IMR-90 (cell line): ENCODE results near the gene KMT5C. TPM values are rescaled to one million over a fixed set of nuclear protein-coding genes. Genes with fewer than 3 reads are reported as not detected.

ENCODE experiments used
- ATAC-seq: fragments of 200-7000 bp; cut with Tn5 transposase; 2 replicates; pipeline ENCODE4 v1.9.1; 2020; ENCODE audit warnings: low read depth, mild to moderate bottlenecking, moderate library complexity
- BruUV-seq: library from RNA; stranded (reverse); fragments of 400-500 nt; replicated peaks from 2 replicates; lab custom pipeline; 2021; lab: Mats Ljungman, UMichigan
- CTCF ChIA-PET: fragments of 300-600 bp; formaldehyde crosslinking; extraction: SDS; loops from one replicate; lab custom pipeline; 2021; ENCODE audit warnings: antibody characterized with exemption; lab: Yijun Ruan, JAX
- POLR2A ChIA-PET: fragments of 300-600 bp; sonication (Branson Sonifier 250); formaldehyde crosslinking; loops from one replicate; lab custom pipeline; 2022; ENCODE audit warnings: antibody characterized with exemption; ENCODE audit not compliant: unreplicated experiment; lab: Charles Lee
- DNase-seq: peaks from one replicate; pipeline ENCODE4 v3.0.0; 2013
- H2AFZ ChIP-seq: replicated peaks from 2 replicates; pipeline ENCODE3; 2013; ENCODE audit warnings: low read length, mild to moderate bottlenecking; ENCODE audit not compliant: poor library complexity
- H2AK5ac ChIP-seq: 2 replicates; pipeline ENCODE4 v1.6.1; 2013; ENCODE audit warnings: low read depth, low read length, inconsistent platforms
- H2AK9ac ChIP-seq: replicated peaks from 2 replicates; pipeline ENCODE3; 2013; ENCODE audit warnings: mild to moderate bottlenecking, low read depth, low read length, moderate library complexity; ENCODE audit not compliant: poor library complexity
- H2BK120ac ChIP-seq: 2 replicates; pipeline ENCODE4 v1.6.1; 2013; ENCODE audit warnings: low read depth, low read length, inconsistent platforms
- H2BK15ac ChIP-seq: 3 replicates; pipeline ENCODE4 v1.6.1; 2013; ENCODE audit warnings: low read depth, low read length, inconsistent platforms
- H2BK20ac ChIP-seq: 2 replicates; pipeline ENCODE4 v1.6.1; 2013; ENCODE audit warnings: low read depth, mild to moderate bottlenecking, inconsistent platforms, low read length, moderate library complexity
- H2BK5ac ChIP-seq: 2 replicates; pipeline ENCODE4 v1.6.1; 2013; ENCODE audit warnings: mild to moderate bottlenecking, low read depth, low read length, inconsistent platforms; ENCODE audit not compliant: poor library complexity, severe bottlenecking
- H3K14ac ChIP-seq: replicated peaks from 2 replicates; pipeline ENCODE4 v1.6.1; 2013; ENCODE audit warnings: low read depth, low read length, inconsistent platforms
- H3K18ac ChIP-seq: 2 replicates; pipeline ENCODE4 v1.6.1; 2013; ENCODE audit warnings: low read depth, low read length, control low read depth
- H3K23ac ChIP-seq: 2 replicates; pipeline ENCODE4 v1.6.1; 2013; ENCODE audit warnings: low read depth, low read length, inconsistent platforms
- H3K27ac ChIP-seq: 2 replicates; pipeline ENCODE4 v1.5.1; 2013; ENCODE audit warnings: mild to moderate bottlenecking, control low read depth, low read length; ENCODE audit not compliant: insufficient read depth
- H3K27me3 ChIP-seq: 2 replicates; pipeline ENCODE4 v1.6.1; 2013; ENCODE audit warnings: low read length; ENCODE audit not compliant: control insufficient read depth, insufficient read depth
- H3K36me3 ChIP-seq: 2 replicates; pipeline ENCODE4 v1.6.1; 2013; ENCODE audit warnings: low read length, mixed read lengths; ENCODE audit not compliant: control insufficient read depth, insufficient read depth
- H3K4ac ChIP-seq: 2 replicates; pipeline ENCODE4 v1.6.1; 2013; ENCODE audit warnings: low read depth, low read length, inconsistent platforms
- H3K4me1 ChIP-seq: 2 replicates; pipeline ENCODE4 v1.6.1; 2013; ENCODE audit warnings: low read length, mixed read lengths; ENCODE audit not compliant: control insufficient read depth, insufficient read depth
- H3K4me2 ChIP-seq: 2 replicates; pipeline ENCODE4 v1.6.1; 2013; ENCODE audit warnings: low read depth, mild to moderate bottlenecking, control low read depth, low read length, moderate library complexity
- H3K4me3 ChIP-seq: 2 replicates; pipeline ENCODE4 v1.5.1; 2013; ENCODE audit warnings: low read depth, mild to moderate bottlenecking, control low read depth, low read length, moderate library complexity; ENCODE audit not compliant: insufficient read depth
- H3K56ac ChIP-seq: 2 replicates; pipeline ENCODE4 v1.6.1; 2013; ENCODE audit warnings: low read length, inconsistent platforms; ENCODE audit not compliant: insufficient read depth; ENCODE audit errors: extremely low read depth
- H3K79me1 ChIP-seq, 2 experiments: 2 replicates each; pipeline ENCODE4 v1.6.1; 2013; ENCODE audit warnings: low read length in 2 of 2, inconsistent platforms in 1 of 2, low read depth in 1 of 2
- H3K9ac ChIP-seq: 2 replicates; pipeline ENCODE4 v1.6.1; 2013; ENCODE audit warnings: low read depth, low read length, control low read depth
- H3K9me1 ChIP-seq: 2 replicates; pipeline ENCODE4 v1.6.1; 2013; ENCODE audit warnings: low read length, inconsistent platforms; ENCODE audit not compliant: insufficient read depth
- H3K9me3 ChIP-seq: 2 replicates; pipeline ENCODE4 v1.6.1; 2013; ENCODE audit warnings: low read length; ENCODE audit not compliant: control insufficient read depth, insufficient read depth
- H4K20me1 ChIP-seq: 2 replicates; pipeline ENCODE4 v1.6.1; 2013; ENCODE audit warnings: low read length, inconsistent platforms; ENCODE audit not compliant: insufficient read depth
- H4K5ac ChIP-seq: 2 replicates; pipeline ENCODE4 v1.6.1; 2013; ENCODE audit warnings: mild to moderate bottlenecking, low read depth, low read length, control low read depth
- H4K8ac ChIP-seq, 2 experiments: 2 replicates each; pipeline ENCODE4 v1.6.1; 2013; ENCODE audit warnings: low read depth in 2 of 2, low read length in 2 of 2, control low read depth in 1 of 2, inconsistent platforms in 1 of 2
- H4K91ac ChIP-seq: 2 replicates; pipeline ENCODE4 v1.6.1; 2013; ENCODE audit warnings: low read depth, low read length, inconsistent platforms; ENCODE audit not compliant: insufficient read depth
- BHLHE40 ChIP-seq: fragments of 150-350 bp; IDR thresholded peaks from 2 replicates; pipeline ENCODE4 v1.6.1; 2016; ENCODE audit warnings: mild to moderate bottlenecking, low read depth, low read length
- CEBPB ChIP-seq: IDR thresholded peaks from 2 replicates; pipeline ENCODE4 v1.6.1; 2012; ENCODE audit warnings: low read depth, low read length, improper control_type of control experiment
- CHD1 ChIP-seq: IDR thresholded peaks from 2 replicates; pipeline ENCODE4 v1.6.1; 2012; ENCODE audit warnings: low read depth, low read length, improper control_type of control experiment
- FOS ChIP-seq: fragments of 150-350 bp; IDR thresholded peaks from 2 replicates; pipeline ENCODE4 v1.6.1; 2016; ENCODE audit warnings: low read depth, low read length
- MAFK ChIP-seq: IDR thresholded peaks from 2 replicates; pipeline ENCODE4 v1.6.1; 2012; ENCODE audit warnings: low read depth, low read length, improper control_type of control experiment
- MXI1 ChIP-seq: IDR thresholded peaks from 2 replicates; pipeline ENCODE4 v1.6.1; 2012; ENCODE audit warnings: low read depth, mild to moderate bottlenecking, low read length, moderate library complexity, borderline replicate concordance
- NFE2L2 ChIP-seq: fragments of 150-350 bp; IDR thresholded peaks from 2 replicates; pipeline ENCODE4 v1.6.1; 2016; ENCODE audit warnings: low read depth, mild to moderate bottlenecking, low read length
- POLR2A ChIP-seq: IDR thresholded peaks from 2 replicates; pipeline ENCODE4 v1.6.1; 2012; ENCODE audit warnings: mild to moderate bottlenecking, low read depth, low read length
- RAD21 ChIP-seq: IDR thresholded peaks from 2 replicates; pipeline ENCODE4 v1.6.1; 2012; ENCODE audit warnings: low read length, improper control_type of control experiment
- RFX5 ChIP-seq: IDR thresholded peaks from 2 replicates; pipeline ENCODE4 v1.8.0; 2012; ENCODE audit warnings: low read depth, mild to moderate bottlenecking, low read length, moderate library complexity
- SMC3 ChIP-seq: fragments of 150-350 bp; IDR thresholded peaks from 2 replicates; pipeline ENCODE4 v1.6.1; 2016; ENCODE audit warnings: low read depth, mild to moderate bottlenecking, antibody characterized with exemption, low read length, moderate library complexity
- USF2 ChIP-seq: fragments of 150-350 bp; IDR thresholded peaks from 2 replicates; pipeline ENCODE4 v1.6.1; 2017; ENCODE audit warnings: mild to moderate bottlenecking, antibody characterized with exemption, low read length, low read depth
- WGBS, 2 experiments: methylation state at CpG; one replicate each; pipeline versions ENCODE4 v1.1.5 to v1.1.7; 2013; ENCODE audit warnings: missing lambda C conversion rate in 2 of 2; ENCODE audit not compliant: insufficient read length in 1 of 2; ENCODE audit errors: extremely low coverage in 2 of 2; 5-methylcytosine and 5-hydroxymethylcytosine counted together
- dilution Hi-C: fragments of 300-500 bp; cut with HindIII; formaldehyde crosslinking; loops from one replicate; pipeline ENCODE4 v1.14.3; 2018; ENCODE audit warnings: low sequenced_read_pairs; ENCODE audit not compliant: unreplicated experiment
- in situ Hi-C: fragments of 300-500 bp; cut with MboI; formaldehyde crosslinking; loops from 3 replicates; pipeline ENCODE4 v1.14.3; 2019; ENCODE audit warnings: low sequenced_read_pairs, inconsistent platforms, mixed read lengths
- intact Hi-C: fragments of 100-400 bp; cut with micrococcal nuclease; formaldehyde crosslinking; loops from 2 replicates; pipeline ENCODE4 v1.10.0; 2022
- polyA plus RNA-seq, 3 experiments: library from polyadenylated mRNA; depleted of rRNA; stranded (reverse); fragments of >200 nt; gene quantifications; 2 replicates each; pipeline ENCODE4 v1.2.3, GENCODE V29; 2012; ENCODE audit warnings: low replicate concordance in 1 of 3
- total RNA-seq: library from RNA; depleted of rRNA; stranded (reverse); fragments of >200 nt; gene quantifications from 2 replicates; pipeline ENCODE4 v1.2.3, GENCODE V29; 2012

KMT5C gene
- total and polyA plus RNA-seq, 2 of the 4 experiments (the other 2 are of a cell fraction): 1.8 to 5.9 TPM

GRCh38 chr19:55362174-55362989 is 22.7 kb downstream of the KMT5C start:
- Histone ChIP-seq H3K4me2 (no peak overlapping the region), H3K36me3 (peaks cover 16% of the 10 kb centered on the region), H3K18ac (no peak overlapping the region), H2AFZ (no peak overlapping the region), H2BK15ac (no peak overlapping the region), H2BK20ac (no peak overlapping the region), H4K91ac (no peak overlapping the region), H3K4me3 (no peak overlapping the region), H4K5ac (no peak overlapping the region), H3K27ac (no peak overlapping the region), H2AK9ac (no peak overlapping the region), H3K4ac (no peak overlapping the region), H4K8ac (no peak overlapping the region), H3K79me1 (peaks cover 0 to 14% of the 10 kb centered on the region in 2 experiments; a peak in 2 of 4 replicates), H2AK5ac (no peak overlapping the region; the same call in none of the 2 replicates), H4K20me1 (peaks cover 36% of the 10 kb centered on the region), H3K9me1 (peaks cover 3% of the 10 kb centered on the region; the same call in 1 of the 2 replicates), H3K14ac (no peak overlapping the region), H2BK120ac (no peak overlapping the region), H3K4me1 (no peaks in the 10 kb centered on the region), H3K23ac (no peak overlapping the region), H3K9me3 (no peaks in the 10 kb centered on the region), H3K27me3 (peaks cover 2% of the 10 kb centered on the region), H3K56ac (no peak overlapping the region), H3K9ac (no peak overlapping the region), H2BK5ac (no peak overlapping the region)
- ChIA-PET POLR2A (no interaction called here), CTCF (no interaction called here)
- ATAC-seq (no peak), DNase-seq (no peak)
- intact Hi-C loops (no loop called here), in situ Hi-C loops (no loop called here), dilution Hi-C loops (no loop called here)
- TF ChIP-seq SMC3 (no peak; the same call in 1 of the 2 replicates), BHLHE40 (no peak), CHD1 (no peak), MXI1 (no peak), RAD21 (no peak), RFX5 (no peak), FOS (no peak), MAFK (no peak), CEBPB (no peak), USF2 (no peak), NFE2L2 (no peak), POLR2A (no peak)
- 74% methylated on average over 14 of the region's 38 CpGs; no CpG with 5 or more reads in 1 of the 2 experiments for WGBS, 2 experiments
- BruUV-seq: no TSS peak
